GM12875 (cell line): ENCODE results near the gene HLA-DOA.

ENCODE experiments used
- H3K4me3 ChIP-seq: one replicate; pipeline ENCODE4 v1.5.1; 2011; ENCODE audit warnings: low read depth, low read length, control low read depth
- TF ChIP-seq, protein P1 (sequence below): IDR thresholded peaks from 2 replicates; pipeline ENCODE4 v1.5.1; 2011; ENCODE audit warnings: low read depth, mild to moderate bottlenecking, control low read depth, inconsistent platforms, low read length, moderate library complexity, borderline replicate concordance; ENCODE audit not compliant: insufficient read depth

Gene HLA-DOA

DNA sequence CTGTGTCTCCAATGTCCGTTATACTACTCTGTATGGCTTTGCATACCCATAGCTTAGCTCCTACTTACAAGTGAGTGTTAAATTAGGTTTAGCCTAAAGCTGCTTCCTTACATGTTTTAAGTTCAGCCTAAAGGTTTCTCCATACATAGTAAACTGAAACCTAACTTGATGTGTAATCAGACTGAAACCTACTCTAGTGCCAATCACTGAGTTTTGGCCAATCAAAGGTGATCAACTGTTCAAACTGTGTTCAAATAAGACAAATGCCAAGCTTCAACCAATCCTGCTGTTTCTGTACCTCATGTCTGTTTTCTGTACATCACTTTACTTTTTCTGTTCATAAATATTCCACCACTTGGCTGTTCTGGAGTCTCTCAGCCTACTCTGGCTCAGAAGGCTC is 20.0 kb downstream of the HLA-DOA start:
- TF ChIP-seq, protein P1, sequence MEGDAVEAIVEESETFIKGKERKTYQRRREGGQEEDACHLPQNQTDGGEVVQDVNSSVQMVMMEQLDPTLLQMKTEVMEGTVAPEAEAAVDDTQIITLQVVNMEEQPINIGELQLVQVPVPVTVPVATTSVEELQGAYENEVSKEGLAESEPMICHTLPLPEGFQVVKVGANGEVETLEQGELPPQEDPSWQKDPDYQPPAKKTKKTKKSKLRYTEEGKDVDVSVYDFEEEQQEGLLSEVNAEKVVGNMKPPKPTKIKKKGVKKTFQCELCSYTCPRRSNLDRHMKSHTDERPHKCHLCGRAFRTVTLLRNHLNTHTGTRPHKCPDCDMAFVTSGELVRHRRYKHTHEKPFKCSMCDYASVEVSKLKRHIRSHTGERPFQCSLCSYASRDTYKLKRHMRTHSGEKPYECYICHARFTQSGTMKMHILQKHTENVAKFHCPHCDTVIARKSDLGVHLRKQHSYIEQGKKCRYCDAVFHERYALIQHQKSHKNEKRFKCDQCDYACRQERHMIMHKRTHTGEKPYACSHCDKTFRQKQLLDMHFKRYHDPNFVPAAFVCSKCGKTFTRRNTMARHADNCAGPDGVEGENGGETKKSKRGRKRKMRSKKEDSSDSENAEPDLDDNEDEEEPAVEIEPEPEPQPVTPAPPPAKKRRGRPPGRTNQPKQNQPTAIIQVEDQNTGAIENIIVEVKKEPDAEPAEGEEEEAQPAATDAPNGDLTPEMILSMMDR = no peak

DNA sequence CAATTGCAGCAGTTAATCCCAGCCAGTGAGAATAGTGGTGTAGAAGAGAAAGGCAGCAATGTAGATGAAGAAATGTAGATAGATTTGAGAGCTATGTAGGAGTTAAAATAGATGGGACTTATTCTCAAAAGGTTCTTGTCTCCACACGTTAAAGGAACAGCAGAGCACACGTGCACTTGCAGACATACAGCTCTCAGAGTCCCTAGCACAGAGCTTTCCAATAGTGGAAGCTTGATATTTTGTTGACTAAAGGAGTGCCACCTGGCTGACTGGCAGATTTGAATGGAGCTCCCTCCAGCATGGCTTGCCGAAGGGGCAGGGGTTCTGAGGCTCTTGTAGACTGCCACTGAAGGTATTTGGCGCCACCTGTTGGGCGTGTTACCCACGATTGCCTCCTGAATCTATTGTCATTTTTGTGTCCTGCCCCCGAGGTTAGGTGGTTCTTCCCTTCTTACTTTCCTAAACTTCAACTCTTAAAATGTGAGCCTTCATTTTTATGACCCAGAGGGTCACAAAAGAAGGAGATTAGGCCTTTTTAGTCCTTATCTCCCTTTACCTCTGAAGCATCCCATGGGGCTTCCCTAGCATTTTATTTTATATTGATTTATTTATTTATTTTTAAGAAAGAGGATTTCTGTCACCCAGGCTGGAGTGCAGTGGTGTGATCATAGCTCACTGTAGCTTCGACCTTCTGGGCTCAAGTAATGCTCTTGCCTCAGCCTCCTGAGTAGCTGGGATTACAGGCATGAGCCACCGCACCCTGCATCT is 24.6 kb downstream of the HLA-DOA start:
- no peak overlapping the region for H3K4me3 ChIP-seq
- TF ChIP-seq, protein P1 = peak; percentile 77

More for the DNA sequence above, 20.0 kb downstream of the HLA-DOA start:
- H3K4me3 ChIP-seq = no peak overlapping the region

DNA sequence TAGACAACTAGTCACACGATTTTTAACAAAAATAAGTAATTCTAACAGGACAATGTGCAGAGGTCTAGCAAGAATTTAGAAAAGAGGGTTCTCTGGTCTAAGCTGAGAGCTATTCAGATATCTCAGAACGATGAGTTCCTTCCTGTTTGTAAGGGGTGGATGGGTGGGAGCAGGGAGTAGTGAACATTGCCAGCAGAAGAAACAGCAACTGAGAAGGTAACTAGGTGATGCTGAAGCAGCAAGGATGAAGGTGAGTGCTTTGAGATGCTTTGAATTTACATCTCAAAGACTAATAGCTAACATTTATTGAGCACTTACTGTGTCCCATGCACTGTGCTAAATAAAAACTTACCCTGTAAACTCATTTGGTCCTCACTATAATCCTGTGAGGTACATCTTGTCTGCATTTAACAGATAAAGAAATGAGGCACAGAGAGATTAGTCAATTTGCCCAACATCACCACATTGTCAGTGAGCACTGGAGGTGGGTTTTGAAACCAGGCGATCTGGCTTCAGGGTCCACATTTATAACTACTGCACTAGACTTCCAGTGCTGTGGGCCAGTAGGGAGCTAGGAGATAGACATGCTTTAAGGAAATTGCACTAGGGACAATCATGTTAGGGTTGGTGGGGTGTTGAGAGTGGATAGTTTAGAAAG is 25.3 kb downstream of the HLA-DOA start:
- TF ChIP-seq, protein P1 = no peak
- H3K4me3 ChIP-seq = no peak overlapping the region

DNA sequence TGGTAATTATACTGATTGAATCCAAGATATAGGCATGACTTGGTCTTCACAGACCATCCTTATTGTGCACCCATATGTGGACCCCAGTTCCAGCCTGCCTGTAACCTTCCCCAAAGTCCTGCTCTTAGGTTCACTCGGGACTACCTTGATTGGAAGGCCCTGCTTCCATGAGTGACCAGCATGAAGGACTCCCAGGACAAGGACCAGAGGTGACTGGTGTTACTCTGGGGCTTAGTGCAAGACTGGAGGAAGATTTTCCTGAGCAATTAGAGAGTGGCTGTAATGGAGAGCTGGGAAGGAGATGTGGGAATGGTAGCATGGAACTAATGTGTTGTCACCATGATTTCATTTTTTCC is 25.9 kb downstream of the HLA-DOA start:
- H3K4me3 ChIP-seq = no peak overlapping the region
- TF ChIP-seq, protein P1 = no peak

DNA sequence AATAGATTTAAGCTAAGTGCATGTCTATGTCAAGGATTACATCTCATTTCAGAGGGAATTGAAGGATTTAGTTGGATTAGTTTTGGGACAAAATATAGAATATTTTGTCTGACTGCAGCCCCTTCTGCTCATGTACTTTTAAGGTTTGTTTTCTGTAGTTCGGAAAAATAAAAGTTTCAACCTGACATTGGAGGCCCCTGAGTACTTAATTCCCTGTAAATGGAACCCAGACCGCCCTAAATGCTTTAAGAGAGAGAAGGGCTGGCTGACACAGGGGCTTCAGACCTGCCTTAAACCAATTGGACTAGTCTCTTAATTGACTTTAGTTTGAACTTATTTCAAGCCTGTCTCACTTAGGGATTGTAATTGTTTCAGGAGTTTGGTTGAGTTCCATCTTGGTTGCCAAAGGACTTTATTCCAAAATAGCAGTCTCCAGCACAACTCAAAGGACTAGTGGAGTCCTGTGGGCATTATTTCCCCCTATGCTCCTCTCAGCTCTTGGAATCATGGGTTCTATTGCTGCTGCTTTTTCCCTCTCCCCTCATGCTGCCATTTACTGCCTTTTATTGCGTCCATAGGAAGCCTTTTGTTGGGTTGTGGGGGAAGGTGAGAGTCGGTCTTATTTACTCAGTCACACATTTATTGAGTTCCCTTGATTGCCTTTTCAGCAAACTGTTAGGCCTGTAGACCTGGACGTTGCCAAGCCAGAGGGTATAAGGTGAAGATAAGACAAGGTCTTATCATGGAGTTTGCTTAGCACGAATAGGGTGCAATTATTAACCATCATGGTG is 26.5 kb downstream of the HLA-DOA start:
- no peak overlapping the region for H3K4me3 ChIP-seq
- TF ChIP-seq, protein P1 = no peak

DNA sequence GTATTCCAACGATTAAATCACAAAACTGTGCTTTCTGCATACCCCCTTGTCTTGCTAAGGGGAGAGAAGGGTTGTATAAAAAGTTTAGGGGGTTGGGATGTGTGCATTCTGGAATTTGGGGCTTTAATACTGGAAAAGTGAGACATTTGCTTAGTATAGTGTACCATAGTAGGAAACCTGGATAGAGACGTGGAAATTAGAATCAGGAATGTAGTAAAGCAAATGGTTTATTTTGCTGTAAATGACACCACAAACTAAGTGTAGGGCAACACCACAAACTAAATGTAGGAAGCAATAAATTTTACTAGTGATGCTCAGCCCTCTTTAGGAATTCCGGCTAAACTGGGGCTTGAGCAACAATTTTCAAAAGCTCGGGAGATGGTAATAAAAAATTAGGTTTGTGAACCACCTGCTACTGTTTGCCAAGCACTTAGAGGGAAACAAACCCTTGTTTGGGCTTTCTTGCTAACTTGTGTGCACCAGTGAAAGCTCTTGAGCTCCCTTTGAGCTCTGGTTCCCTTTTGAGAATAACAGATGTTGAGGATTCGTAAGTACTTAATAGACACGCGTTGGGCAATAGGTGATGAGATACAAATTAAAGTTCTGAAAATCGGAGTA is 27.2 kb downstream of the HLA-DOA start:
- TF ChIP-seq, protein P1 = no peak
- no peak overlapping the region for H3K4me3 ChIP-seq
